GM23338 (cell line): ENCODE results near the gene TOLLIP. TPM values are rescaled to one million over a fixed set of nuclear protein-coding genes. Genes with fewer than 3 reads are reported as not detected.

ENCODE experiments used
- ATAC-seq: fragments of 200-7000 bp; cut with Tn5 transposase; 3 replicates; pipeline ENCODE4 v1.9.1; 2020
- DNase-seq: peaks from one replicate; pipeline ENCODE4 v3.0.0-alpha.2; 2015; ENCODE audit warnings: low spot score
- H2AFZ ChIP-seq: fragments of 200-600 bp; sonication (generic); 2 replicates; pipeline ENCODE4 v1.8.0; 2016; ENCODE audit warnings: antibody characterized with exemption, mild to moderate bottlenecking, moderate library complexity
- H3F3A ChIP-seq: fragments of 200-600 bp; sonication (generic); replicated peaks from 2 replicates; pipeline ENCODE4 v1.8.0; 2017; ENCODE audit warnings: antibody characterized with exemption, mixed run types, low read depth
- H3K27ac ChIP-seq: fragments of 200-600 bp; sonication (generic); 2 replicates; pipeline ENCODE4 v1.6.1; 2016; ENCODE audit warnings: low read depth
- H3K27me3 ChIP-seq: fragments of 200-600 bp; sonication (generic); 2 replicates; pipeline ENCODE4 v1.8.0; 2016; ENCODE audit warnings: mild to moderate bottlenecking, mixed run types, moderate library complexity; ENCODE audit not compliant: insufficient read depth
- H3K36me3 ChIP-seq: fragments of 200-600 bp; sonication (generic); 2 replicates; pipeline ENCODE4 v1.8.0; 2016; ENCODE audit warnings: mild to moderate bottlenecking; ENCODE audit not compliant: insufficient read depth
- H3K4me1 ChIP-seq: fragments of 200-600 bp; sonication (generic); 2 replicates; pipeline ENCODE4 v1.8.0; 2016; ENCODE audit warnings: mild to moderate bottlenecking, moderate library complexity; ENCODE audit not compliant: insufficient read depth
- H3K4me2 ChIP-seq: fragments of 200-600 bp; sonication (generic); 2 replicates; pipeline ENCODE4 v1.7.1; 2017; ENCODE audit warnings: mixed run types
- H3K4me3 ChIP-seq: fragments of 200-600 bp; sonication (generic); 2 replicates; pipeline ENCODE4 v1.6.1; 2016; ENCODE audit warnings: mixed run types
- H3K79me2 ChIP-seq: fragments of 200-600 bp; sonication (generic); replicated peaks from 2 replicates; pipeline ENCODE4 v1.8.0; 2017; ENCODE audit warnings: mild to moderate bottlenecking; ENCODE audit not compliant: insufficient read depth
- H3K9me2 ChIP-seq: fragments of 200-600 bp; sonication (generic); 2 replicates; pipeline ENCODE4 v1.8.0; 2017; ENCODE audit not compliant: insufficient read depth
- H4K20me1 ChIP-seq: fragments of 200-600 bp; sonication (generic); replicated peaks from 2 replicates; pipeline ENCODE4 v1.8.0; 2017; ENCODE audit warnings: mild to moderate bottlenecking; ENCODE audit not compliant: insufficient read depth
- H3K27ac Mint-ChIP-seq: 2 replicates; pipeline ENCODE4 v1.8.0; 2020; ENCODE audit warnings: inconsistent platforms, mild to moderate bottlenecking, moderate library complexity, mixed read lengths
- H3K27me3 Mint-ChIP-seq: 3 replicates; pipeline ENCODE4 v1.8.0; 2022; ENCODE audit warnings: low read depth, mild to moderate bottlenecking, moderate library complexity, mixed read lengths, inconsistent platforms; ENCODE audit not compliant: insufficient read depth, poor library complexity
- H3K36me3 Mint-ChIP-seq: 3 replicates; pipeline ENCODE4 v1.8.0; 2021; ENCODE audit warnings: low read depth, mild to moderate bottlenecking, inconsistent platforms, moderate library complexity, mixed read lengths
- H3K4me1 Mint-ChIP-seq: 3 replicates; pipeline ENCODE4 v1.8.0; 2020; ENCODE audit warnings: mild to moderate bottlenecking, inconsistent platforms, mixed read lengths
- H3K4me3 Mint-ChIP-seq: 3 replicates; pipeline ENCODE4 v1.8.0; 2021; ENCODE audit warnings: moderate library complexity, mild to moderate bottlenecking, inconsistent platforms, mixed read lengths
- H3K9me3 Mint-ChIP-seq: 3 replicates; pipeline ENCODE4 v1.8.0; 2020; ENCODE audit warnings: moderate library complexity, mild to moderate bottlenecking, inconsistent platforms, mixed read lengths
- CREB1 ChIP-seq: fragments of 250-450 bp; sonication (Bioruptor Pico); IDR thresholded peaks from 2 replicates; pipeline ENCODE4 v1.5.0; 2020; ENCODE audit warnings: low read depth, mild to moderate bottlenecking, moderate library complexity
- EZH2phosphoT487 ChIP-seq: fragments of 200-600 bp; sonication (generic); IDR thresholded peaks from one replicate; pipeline ENCODE4 v1.8.1; 2018; ENCODE audit warnings: antibody characterized with exemption; ENCODE audit not compliant: unreplicated experiment
- NANOG ChIP-seq: IDR thresholded peaks from 2 replicates; pipeline ENCODE4 v1.6.1; 2016; ENCODE audit warnings: antibody characterized with exemption, borderline replicate concordance
- POLR2AphosphoS5 ChIP-seq: IDR thresholded peaks from 2 replicates; pipeline ENCODE4 v1.6.1; 2016; ENCODE audit warnings: antibody characterized with exemption, low read depth
- STAT1 ChIP-seq: IDR thresholded peaks from one replicate; pipeline ENCODE4 v1.6.1; 2016; ENCODE audit warnings: antibody characterized with exemption; ENCODE audit not compliant: unreplicated experiment
- ZNF114 ChIP-seq: fragments of 250-450 bp; sonication (Bioruptor Pico); IDR thresholded peaks from 2 replicates; pipeline ENCODE4 v1.5.0; 2020; ENCODE audit warnings: mild to moderate bottlenecking, moderate library complexity
- ZNF331 ChIP-seq: fragments of 250-450 bp; sonication (Bioruptor Pico); IDR thresholded peaks from 2 replicates; pipeline ENCODE4 v1.5.0; 2020; ENCODE audit warnings: low read depth, mild to moderate bottlenecking, moderate library complexity
- polyA plus RNA-seq: library from polyadenylated mRNA; unstranded; fragments of >200 nt; fragmentation: Nextera tagmentation; extraction: Ambion mirVana; gene quantifications from 2 replicates; pipeline ENCODE4 v1.2.1, GENCODE V29; 2016
- total RNA-seq: library from RNA; depleted of rRNA; stranded (reverse); fragments of >200 nt; shearing (Covaris generic); gene quantifications from 2 replicates; pipeline ENCODE4 v1.2.3, GENCODE V29; 2014
- TF ChIP-seq, protein P1 (sequence below): IDR thresholded peaks from one replicate; pipeline ENCODE4 v1.6.1; 2018; ENCODE audit warnings: antibody characterized with exemption; ENCODE audit not compliant: unreplicated experiment
- TF ChIP-seq, protein P2 (sequence below): IDR thresholded peaks from 2 replicates; pipeline ENCODE4 v1.6.1; 2016; ENCODE audit warnings: antibody characterized with exemption
- TF ChIP-seq, protein P3 (sequence below): fragments of 250-450 bp; sonication (Bioruptor Pico); IDR thresholded peaks from 2 replicates; pipeline ENCODE4 v1.5.0; 2020; ENCODE audit warnings: mild to moderate bottlenecking, moderate library complexity
- TF ChIP-seq, protein P4 (sequence below), 2 experiments: fragments of 200-600 bp in 1 of 2; sonication (generic) in 1 of 2; conservative IDR thresholded peaks; 2 replicates each; pipeline versions ENCODE4 v1.5.1 to v1.6.1; 2016 to 2017; ENCODE audit warnings: antibody characterized with exemption in 2 of 2, low read depth in 2 of 2, mild to moderate bottlenecking in 2 of 2, moderate library complexity in 1 of 2

Gene TOLLIP
- total and polyA plus RNA-seq, 2 experiments from 2014 or later: 13.5 to 18.0 TPM

DNA sequence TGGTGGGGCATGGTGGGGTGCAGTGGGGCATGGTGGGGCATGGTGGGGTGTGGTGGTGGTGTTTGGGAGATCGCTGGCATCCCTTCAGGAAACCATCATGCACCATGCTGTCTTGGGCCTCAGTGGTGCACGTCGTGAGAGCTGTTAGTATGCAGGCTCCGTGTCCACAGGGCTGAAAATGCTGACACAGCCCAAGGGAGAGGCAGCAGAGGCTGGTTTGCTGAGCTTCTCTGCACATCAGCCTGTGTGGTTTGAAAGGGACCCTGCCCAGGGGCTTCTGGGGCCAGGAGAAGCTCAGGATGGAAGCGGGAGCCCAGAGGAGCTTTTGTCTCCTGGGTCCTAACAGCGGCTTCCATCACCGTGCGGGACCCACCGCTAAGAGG is 56.3 kb downstream of the TOLLIP start:
- no peaks in the 10 kb centered on the region for H3K4me1 ChIP-seq
- TF ChIP-seq, protein P1, sequence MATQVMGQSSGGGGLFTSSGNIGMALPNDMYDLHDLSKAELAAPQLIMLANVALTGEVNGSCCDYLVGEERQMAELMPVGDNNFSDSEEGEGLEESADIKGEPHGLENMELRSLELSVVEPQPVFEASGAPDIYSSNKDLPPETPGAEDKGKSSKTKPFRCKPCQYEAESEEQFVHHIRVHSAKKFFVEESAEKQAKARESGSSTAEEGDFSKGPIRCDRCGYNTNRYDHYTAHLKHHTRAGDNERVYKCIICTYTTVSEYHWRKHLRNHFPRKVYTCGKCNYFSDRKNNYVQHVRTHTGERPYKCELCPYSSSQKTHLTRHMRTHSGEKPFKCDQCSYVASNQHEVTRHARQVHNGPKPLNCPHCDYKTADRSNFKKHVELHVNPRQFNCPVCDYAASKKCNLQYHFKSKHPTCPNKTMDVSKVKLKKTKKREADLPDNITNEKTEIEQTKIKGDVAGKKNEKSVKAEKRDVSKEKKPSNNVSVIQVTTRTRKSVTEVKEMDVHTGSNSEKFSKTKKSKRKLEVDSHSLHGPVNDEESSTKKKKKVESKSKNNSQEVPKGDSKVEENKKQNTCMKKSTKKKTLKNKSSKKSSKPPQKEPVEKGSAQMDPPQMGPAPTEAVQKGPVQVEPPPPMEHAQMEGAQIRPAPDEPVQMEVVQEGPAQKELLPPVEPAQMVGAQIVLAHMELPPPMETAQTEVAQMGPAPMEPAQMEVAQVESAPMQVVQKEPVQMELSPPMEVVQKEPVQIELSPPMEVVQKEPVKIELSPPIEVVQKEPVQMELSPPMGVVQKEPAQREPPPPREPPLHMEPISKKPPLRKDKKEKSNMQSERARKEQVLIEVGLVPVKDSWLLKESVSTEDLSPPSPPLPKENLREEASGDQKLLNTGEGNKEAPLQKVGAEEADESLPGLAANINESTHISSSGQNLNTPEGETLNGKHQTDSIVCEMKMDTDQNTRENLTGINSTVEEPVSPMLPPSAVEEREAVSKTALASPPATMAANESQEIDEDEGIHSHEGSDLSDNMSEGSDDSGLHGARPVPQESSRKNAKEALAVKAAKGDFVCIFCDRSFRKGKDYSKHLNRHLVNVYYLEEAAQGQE: no peak
- TF ChIP-seq, protein P2, sequence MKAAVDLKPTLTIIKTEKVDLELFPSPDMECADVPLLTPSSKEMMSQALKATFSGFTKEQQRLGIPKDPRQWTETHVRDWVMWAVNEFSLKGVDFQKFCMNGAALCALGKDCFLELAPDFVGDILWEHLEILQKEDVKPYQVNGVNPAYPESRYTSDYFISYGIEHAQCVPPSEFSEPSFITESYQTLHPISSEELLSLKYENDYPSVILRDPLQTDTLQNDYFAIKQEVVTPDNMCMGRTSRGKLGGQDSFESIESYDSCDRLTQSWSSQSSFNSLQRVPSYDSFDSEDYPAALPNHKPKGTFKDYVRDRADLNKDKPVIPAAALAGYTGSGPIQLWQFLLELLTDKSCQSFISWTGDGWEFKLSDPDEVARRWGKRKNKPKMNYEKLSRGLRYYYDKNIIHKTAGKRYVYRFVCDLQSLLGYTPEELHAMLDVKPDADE: no peak
- TF ChIP-seq STAT1 (no peak), ZNF331 (CRISPR knock-in tag) (no peak), CREB1 (no peak), POLR2AphosphoS5 (no peak), EZH2phosphoT487 (no peak), ZNF114 (CRISPR knock-in tag) (no peak), NANOG (no peak)
- TF ChIP-seq, protein P3, sequence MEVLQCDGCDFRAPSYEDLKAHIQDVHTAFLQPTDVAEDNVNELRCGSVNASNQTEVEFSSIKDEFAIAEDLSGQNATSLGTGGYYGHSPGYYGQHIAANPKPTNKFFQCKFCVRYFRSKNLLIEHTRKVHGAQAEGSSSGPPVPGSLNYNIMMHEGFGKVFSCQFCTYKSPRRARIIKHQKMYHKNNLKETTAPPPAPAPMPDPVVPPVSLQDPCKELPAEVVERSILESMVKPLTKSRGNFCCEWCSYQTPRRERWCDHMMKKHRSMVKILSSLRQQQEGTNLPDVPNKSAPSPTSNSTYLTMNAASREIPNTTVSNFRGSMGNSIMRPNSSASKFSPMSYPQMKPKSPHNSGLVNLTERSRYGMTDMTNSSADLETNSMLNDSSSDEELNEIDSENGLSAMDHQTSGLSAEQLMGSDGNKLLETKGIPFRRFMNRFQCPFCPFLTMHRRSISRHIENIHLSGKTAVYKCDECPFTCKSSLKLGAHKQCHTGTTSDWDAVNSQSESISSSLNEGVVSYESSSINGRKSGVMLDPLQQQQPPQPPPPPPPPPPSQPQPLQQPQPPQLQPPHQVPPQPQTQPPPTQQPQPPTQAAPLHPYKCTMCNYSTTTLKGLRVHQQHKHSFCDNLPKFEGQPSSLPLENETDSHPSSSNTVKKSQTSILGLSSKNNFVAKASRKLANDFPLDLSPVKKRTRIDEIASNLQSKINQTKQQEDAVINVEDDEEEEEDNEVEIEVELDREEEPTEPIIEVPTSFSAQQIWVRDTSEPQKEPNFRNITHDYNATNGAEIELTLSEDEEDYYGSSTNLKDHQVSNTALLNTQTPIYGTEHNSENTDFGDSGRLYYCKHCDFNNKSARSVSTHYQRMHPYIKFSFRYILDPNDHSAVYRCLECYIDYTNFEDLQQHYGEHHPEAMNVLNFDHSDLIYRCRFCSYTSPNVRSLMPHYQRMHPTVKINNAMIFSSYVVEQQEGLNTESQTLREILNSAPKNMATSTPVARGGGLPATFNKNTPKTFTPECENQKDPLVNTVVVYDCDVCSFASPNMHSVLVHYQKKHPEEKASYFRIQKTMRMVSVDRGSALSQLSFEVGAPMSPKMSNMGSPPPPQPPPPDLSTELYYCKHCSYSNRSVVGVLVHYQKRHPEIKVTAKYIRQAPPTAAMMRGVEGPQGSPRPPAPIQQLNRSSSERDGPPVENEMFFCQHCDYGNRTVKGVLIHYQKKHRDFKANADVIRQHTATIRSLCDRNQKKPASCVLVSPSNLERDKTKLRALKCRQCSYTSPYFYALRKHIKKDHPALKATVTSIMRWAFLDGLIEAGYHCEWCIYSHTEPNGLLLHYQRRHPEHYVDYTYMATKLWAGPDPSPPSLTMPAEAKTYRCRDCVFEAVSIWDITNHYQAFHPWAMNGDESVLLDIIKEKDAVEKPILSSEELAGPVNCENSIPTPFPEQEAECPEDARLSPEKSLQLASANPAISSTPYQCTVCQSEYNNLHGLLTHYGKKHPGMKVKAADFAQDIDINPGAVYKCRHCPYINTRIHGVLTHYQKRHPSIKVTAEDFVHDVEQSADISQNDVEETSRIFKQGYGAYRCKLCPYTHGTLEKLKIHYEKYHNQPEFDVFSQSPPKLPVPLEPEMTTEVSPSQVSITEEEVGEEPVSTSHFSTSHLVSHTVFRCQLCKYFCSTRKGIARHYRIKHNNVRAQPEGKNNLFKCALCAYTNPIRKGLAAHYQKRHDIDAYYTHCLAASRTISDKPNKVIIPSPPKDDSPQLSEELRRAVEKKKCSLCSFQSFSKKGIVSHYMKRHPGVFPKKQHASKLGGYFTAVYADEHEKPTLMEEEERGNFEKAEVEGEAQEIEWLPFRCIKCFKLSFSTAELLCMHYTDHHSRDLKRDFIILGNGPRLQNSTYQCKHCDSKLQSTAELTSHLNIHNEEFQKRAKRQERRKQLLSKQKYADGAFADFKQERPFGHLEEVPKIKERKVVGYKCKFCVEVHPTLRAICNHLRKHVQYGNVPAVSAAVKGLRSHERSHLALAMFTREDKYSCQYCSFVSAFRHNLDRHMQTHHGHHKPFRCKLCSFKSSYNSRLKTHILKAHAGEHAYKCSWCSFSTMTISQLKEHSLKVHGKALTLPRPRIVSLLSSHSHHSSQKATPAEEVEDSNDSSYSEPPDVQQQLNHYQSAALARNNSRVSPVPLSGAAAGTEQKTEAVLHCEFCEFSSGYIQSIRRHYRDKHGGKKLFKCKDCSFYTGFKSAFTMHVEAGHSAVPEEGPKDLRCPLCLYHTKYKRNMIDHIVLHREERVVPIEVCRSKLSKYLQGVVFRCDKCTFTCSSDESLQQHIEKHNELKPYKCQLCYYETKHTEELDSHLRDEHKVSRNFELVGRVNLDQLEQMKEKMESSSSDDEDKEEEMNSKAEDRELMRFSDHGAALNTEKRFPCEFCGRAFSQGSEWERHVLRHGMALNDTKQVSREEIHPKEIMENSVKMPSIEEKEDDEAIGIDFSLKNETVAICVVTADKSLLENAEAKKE (CRISPR knock-in tag): no peak
- TF ChIP-seq, protein P4, sequence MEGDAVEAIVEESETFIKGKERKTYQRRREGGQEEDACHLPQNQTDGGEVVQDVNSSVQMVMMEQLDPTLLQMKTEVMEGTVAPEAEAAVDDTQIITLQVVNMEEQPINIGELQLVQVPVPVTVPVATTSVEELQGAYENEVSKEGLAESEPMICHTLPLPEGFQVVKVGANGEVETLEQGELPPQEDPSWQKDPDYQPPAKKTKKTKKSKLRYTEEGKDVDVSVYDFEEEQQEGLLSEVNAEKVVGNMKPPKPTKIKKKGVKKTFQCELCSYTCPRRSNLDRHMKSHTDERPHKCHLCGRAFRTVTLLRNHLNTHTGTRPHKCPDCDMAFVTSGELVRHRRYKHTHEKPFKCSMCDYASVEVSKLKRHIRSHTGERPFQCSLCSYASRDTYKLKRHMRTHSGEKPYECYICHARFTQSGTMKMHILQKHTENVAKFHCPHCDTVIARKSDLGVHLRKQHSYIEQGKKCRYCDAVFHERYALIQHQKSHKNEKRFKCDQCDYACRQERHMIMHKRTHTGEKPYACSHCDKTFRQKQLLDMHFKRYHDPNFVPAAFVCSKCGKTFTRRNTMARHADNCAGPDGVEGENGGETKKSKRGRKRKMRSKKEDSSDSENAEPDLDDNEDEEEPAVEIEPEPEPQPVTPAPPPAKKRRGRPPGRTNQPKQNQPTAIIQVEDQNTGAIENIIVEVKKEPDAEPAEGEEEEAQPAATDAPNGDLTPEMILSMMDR (conservative IDR thresholded peaks at IDR 0.05; ENCODE audit: low read depth in 2 of 2): no peak
- no peak overlapping the region for H3K27ac Mint-ChIP-seq
- H3K9me2 ChIP-seq: no peaks in the 10 kb centered on the region
- H4K20me1 ChIP-seq: no peaks in the 10 kb centered on the region
- no peaks in the 10 kb centered on the region for H3F3A ChIP-seq
- peaks cover 45% of the 10 kb centered on the region for H3K9me3 Mint-ChIP-seq
- no peak overlapping the region for H3K4me2 ChIP-seq
- H3K4me3 Mint-ChIP-seq: no peak overlapping the region
- no peaks in the 10 kb centered on the region for H3K27me3 ChIP-seq
- DNase-seq (no peak), ATAC-seq (no peak)
- H2AFZ ChIP-seq: no peak overlapping the region
- H3K36me3 ChIP-seq: no peaks in the 10 kb centered on the region
- no peaks in the 10 kb centered on the region for H3K4me1 Mint-ChIP-seq
- H3K36me3 Mint-ChIP-seq: peaks cover 28% of the 10 kb centered on the region
- no peak overlapping the region for H3K4me3 ChIP-seq
- no peaks in the 10 kb centered on the region for H3K79me2 ChIP-seq
- H3K27ac ChIP-seq: no peak overlapping the region
- H3K27me3 Mint-ChIP-seq: peaks cover 16% of the 10 kb centered on the region
